Left cardiac atrium (tissue), 4 donors: ENCODE data around the gene GAB2. TPM values are rescaled to one million over a fixed set of nuclear protein-coding genes. Genes with fewer than 3 reads are reported as not detected.
A peak's percentile ranks its signal among the peaks of the same experiment; 100 is the strongest.

Experiments used
- ATAC-seq, 2 donors: fragments of 200-7000 bp; cut with Tn5 transposase; one replicate each; pipeline ENCODE4 v1.9.1; 2020; ENCODE audit warnings: mild to moderate bottlenecking in 2 of 2, moderate library complexity in 2 of 2
- DNase-seq: peaks from one replicate; pipeline ENCODE4 v3.0.0-alpha.2; 2020
- intact Hi-C, 2 donors: fragments of 100-400 bp; cut with DNase I; formaldehyde crosslinking; loops; one replicate each; pipeline versions ENCODE4 v1.14.1 to v1.15.1; 2022 to 2023
- total RNA-seq, 2 donors: library from RNA; stranded (reverse); fragmentation: NEBNext Ultra II Directional; extraction: Animal tissue kit (Norgen Biotek cat#: 25700); gene quantifications; one replicate each; pipeline ENCODE4 v1.2.1, GENCODE V29; 2021
- donor health status: DM: no; HTN: yes; CAD: no.
- donor health status: DM: no; HTN: yes; CAD: no; lungs with severe emphysema.
- donor health status: DM: yes; HTN: yes; CAD: no.
- donor health status: Dilated cardiomyopathy.

The GAB2 gene
- total RNA-seq, 2 donors from 2014 or later, result 24.2 to 31.7 TPM

DNA sequence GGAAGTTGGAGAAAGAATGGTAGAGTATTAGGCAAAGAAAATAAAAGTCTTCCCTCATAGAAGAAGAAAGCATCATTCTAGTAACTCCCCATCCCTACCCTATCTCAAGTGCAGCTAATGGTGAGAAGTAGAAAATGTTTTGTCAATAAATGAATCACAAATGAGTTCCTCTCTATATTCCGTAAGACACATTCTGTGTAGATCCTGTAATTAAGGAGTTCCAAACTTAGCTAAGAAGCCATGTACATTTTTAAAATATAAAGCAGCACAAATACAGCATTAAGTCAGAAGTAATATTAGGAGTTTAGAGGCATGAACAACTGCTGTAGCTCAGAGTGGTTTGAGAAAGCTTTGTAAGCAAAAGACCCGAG lies 80.1 kb downstream of the GAB2 start:
- DNase-seq (no peak), ATAC-seq (no peak)
- intact Hi-C loops, result no loop called here

- DNase-seq (no peak), ATAC-seq (peak; percentile 34 to 35)
- intact Hi-C loops, result no loop called here
Measured at GRCh38 chr11:78336877-78337553, 80.6 kb downstream of the GAB2 start.

DNA sequence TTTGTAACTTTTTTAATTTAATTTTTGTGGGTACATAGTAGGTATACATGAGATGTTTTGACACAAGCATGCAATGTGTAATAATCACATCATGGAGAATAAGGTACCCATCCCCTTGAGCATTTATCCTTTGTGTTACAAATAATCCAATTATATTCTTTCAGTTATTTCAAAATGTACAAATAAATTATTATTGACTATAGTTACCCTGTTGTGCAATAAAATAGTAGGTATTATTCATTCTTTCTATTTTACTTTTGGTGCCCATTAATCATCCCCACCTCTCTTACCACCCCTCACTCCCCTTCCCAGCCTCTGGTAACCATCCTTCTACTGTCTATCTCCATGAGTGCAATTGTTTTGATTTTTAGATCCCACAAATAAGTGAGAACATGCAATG lies 83.5 kb downstream of the GAB2 start:
- no peak for DNase-seq
- intact Hi-C loops, result no loop called here
- ATAC-seq, result no peak

DNA sequence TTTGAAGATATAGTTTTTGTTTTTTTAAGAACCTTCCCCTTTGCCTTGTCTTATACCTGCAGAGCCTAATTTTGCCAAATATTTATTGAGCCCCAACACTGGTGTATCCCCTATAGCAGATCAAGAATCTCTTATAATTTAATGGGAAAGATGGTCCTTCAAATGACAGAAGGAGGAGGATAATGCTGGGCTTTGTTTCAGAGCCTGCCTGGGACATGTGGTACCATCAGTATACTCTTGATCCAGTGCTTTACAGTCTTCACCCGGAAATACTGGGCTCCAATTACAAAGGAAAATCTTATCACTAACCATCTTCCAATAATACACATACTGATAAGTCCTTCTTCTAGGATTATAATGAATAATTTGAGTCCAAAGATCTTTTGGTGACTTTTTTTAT lies 84.7 kb downstream of the GAB2 start:
- no peak for DNase-seq
- intact Hi-C loops, result no loop called here
- no peak for ATAC-seq

- intact Hi-C loops, result no loop called here
- ATAC-seq (no peak), DNase-seq (no peak)
Measured at GRCh38 chr11:78332174-78332866, 85.3 kb downstream of the GAB2 start.

DNA sequence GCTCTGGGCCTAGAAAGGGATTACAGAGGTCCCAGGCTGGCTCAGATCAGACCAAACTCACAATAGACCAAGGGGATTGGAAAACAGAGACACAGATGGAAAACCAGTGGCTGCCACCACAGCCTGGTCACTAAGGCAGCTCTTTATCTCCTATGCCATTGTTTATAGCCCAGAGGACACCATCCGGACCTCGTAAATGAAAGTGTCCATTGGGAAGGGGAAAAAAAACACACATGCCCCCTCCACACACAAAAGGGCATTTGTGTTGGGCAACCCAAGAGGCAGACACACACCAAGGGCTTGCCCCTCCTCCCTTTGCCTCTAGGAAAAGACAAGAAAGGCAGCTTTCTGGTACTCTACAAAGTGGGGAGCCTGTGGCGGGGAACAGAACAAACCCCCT lies 85.9 kb downstream of the GAB2 start:
- ATAC-seq, result no peak
- no peak for DNase-seq
- intact Hi-C loops, result no loop called here

GRCh38 chr11:78330361-78330760 lies 87.3 kb downstream of the GAB2 start:
- intact Hi-C loops, result no loop called here
- DNase-seq (no peak), ATAC-seq (no peak)

DNA sequence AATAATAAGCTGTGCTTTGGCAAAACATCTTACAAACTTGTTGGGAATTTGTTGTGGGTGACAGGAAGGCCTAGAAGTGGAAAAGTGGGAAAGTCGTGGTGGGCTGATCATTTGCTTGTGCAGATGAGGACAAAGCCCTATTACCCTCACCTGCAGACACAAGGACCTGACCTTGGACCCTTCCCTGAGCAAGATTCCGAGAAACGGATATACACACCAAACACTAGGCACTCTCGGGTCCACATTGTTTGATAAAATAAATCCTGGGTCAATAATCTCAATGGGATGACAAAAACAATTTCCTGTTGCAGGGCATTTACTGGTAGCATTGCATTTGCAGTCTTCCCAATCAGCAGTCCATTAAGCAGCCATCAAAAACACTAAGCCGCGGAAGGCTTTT lies 89.7 kb downstream of the GAB2 start:
- DNase-seq, result no peak
- intact Hi-C loops, result no loop called here

GRCh38 chr11:78325274-78325781 lies 92.3 kb downstream of the GAB2 start:
- intact Hi-C loops, result no loop called here
- no peak for ATAC-seq

More for the DNA sequence above, 89.7 kb downstream of the GAB2 start:
- ATAC-seq, result no peak

DNA sequence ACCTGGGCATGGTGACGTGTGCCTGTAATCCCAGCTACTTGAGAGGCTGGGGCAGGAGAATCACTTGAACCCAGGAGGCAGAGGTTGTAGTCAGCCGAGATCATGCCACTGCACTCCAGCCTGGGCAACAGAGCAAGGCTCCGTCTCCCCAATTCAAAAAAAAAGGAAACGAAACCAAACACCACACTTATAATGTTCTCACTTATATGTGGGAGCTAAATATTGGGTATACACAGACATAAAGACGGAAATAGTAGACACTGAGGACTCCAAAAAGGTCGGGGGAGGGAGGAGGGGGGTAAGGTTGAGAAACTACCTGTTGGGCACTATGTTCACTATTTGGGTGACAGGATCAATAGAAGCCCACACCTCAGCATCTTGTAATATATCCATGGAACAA lies 94.3 kb downstream of the GAB2 start:
- ATAC-seq (no peak), DNase-seq (no peak)
- intact Hi-C loops, result no loop called here

More at GRCh38 chr11:78325274-78325781, 92.3 kb downstream of the GAB2 start:
- no peak for DNase-seq

GRCh38 chr11:78319453-78319955 lies 98.1 kb downstream of the GAB2 start:
- no peak for DNase-seq
- ATAC-seq, result peak in 1 of 2 donors; percentile 51
- intact Hi-C loops, result no loop called here

DNA sequence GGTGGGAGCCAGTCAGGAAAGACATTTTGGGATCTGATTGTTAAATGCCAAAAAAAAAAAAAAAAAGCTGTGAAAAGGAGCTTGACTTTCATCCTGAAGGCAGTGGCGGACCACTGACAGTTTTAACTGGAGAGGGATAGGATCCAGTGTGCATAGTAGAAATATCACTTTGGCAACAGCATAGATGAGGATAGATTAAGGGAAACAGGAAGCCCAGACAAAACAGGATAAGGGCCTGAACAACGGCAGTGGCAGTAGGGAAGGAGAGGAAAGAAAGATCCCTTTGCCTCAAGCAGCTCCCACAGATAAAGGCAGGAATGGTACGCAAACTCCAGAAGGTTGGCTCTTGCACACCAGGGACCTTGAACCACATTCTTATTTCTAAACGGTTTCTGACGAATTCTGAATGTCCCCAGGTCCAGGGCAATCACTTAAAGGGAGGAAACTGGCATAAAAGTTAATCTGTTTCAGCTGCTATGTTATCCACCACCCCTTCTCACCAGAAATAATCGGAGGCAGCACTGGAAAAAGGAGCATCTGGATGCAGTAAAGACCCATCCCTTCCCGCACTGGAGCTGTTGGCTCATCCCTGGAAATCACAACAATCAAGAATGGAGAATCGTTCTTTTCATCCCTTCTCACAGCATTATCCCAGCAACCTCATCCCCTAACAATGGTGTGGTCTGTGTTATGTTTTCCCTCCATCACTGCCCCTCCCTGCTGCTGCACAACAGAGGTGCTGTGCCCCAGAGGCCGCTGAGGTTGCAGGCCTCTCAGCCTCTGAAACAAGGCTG lies 99.1 kb downstream of the GAB2 start:
- intact Hi-C loops, result no loop called here
- DNase-seq, result no peak
- peak; percentile 27 to 42 for ATAC-seq

GRCh38 chr11:78315724-78316123 lies 101.9 kb downstream of the GAB2 start:
- intact Hi-C loops, result no loop called here
- DNase-seq, result no peak
- ATAC-seq, result no peak

- DNase-seq, result no peak
- no peak for ATAC-seq
- intact Hi-C loops, result no loop called here
Measured at GRCh38 chr11:78314762-78315161, 102.9 kb downstream of the GAB2 start.

- intact Hi-C loops, result no loop called here
- DNase-seq (no peak), ATAC-seq (peak in 1 of 2 donors; percentile 17)
Measured at GRCh38 chr11:78313898-78314297, 103.7 kb downstream of the GAB2 start.

DNA sequence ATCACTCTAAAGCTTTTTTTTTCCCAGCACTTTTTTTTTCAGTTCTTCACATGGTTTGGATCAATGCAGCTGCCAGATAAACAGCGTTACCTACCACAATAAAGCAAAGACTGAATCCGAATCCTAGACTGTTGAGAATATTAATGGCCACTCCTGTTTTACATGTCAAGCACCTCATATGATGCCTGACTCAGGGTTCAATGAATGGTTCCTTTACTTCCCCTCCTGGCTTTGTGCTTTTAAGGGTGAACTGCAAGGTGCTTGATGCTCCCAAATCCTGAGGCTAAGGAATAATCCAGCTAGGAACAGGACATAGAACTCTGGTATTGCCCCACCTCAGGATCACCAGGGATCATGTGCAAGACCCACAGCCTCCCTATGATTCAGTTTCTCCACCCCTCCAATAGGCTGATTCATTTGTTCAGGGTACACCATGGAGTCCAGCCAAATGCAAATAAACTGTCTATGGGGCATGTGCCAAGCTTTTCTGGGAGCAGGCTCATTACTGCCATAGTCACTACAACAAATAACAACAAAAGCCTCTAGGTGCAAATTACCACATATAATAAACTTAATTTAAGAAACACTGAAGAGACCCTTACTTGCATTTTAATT lies 104.3 kb downstream of the GAB2 start:
- ATAC-seq (peak in 1 of 2 donors; percentile 83), DNase-seq (no peak)
- intact Hi-C loops, result no loop called here

- DNase-seq (no peak), ATAC-seq (no peak)
- intact Hi-C loops, result no loop called here
Measured at GRCh38 chr11:78312712-78313111, 104.9 kb downstream of the GAB2 start.

GRCh38 chr11:78311702-78312371 lies 105.8 kb downstream of the GAB2 start:
- intact Hi-C loops, result no loop called here
- ATAC-seq (no peak), DNase-seq (no peak)

DNA sequence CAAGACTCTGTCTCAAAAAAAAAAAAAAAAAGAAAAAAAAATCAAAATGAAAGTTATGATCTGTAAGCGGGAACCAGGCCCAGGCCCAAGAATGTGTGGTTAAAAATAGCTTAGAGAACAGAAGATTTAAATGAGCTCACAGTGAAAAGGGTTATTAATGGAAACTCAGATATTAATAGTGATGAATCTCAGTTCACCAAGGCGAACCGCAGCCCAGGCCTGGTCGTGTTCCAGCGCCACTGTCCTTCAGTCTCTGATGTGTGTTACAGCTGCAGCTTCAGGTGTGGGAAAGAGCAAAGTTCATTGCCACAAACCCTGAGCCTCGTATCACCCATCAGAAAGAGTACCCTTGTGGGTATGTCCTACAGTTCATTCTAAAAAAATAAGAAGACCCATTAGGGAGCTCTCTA lies 107.1 kb downstream of the GAB2 start:
- ATAC-seq, result peak; percentile 66 to 82
- intact Hi-C loops, result no loop called here
- peak; percentile 58 for DNase-seq
